PFSK-1 (cell line): Measurements from ENCODE around the gene TMEM100.

ENCODE experiments used
- POLR2AphosphoS5 ChIP-seq: IDR thresholded peaks from 2 replicates; pipeline ENCODE4 v1.6.1; 2012; ENCODE audit warnings: low read depth, mild to moderate bottlenecking, control low read depth, low read length, moderate library complexity
- TF ChIP-seq, protein P1 (sequence below), 2 experiments: IDR thresholded peaks; 2 replicates each; pipeline versions ENCODE4 v1.6.1 to v1.8.0; 2011 to 2012; ENCODE audit warnings: low read depth in 2 of 2, low read length in 2 of 2, control low read depth in 1 of 2, inconsistent platforms in 1 of 2, mild to moderate bottlenecking in 1 of 2, moderate library complexity in 1 of 2; ENCODE audit not compliant: insufficient read depth in 1 of 2

DNA sequence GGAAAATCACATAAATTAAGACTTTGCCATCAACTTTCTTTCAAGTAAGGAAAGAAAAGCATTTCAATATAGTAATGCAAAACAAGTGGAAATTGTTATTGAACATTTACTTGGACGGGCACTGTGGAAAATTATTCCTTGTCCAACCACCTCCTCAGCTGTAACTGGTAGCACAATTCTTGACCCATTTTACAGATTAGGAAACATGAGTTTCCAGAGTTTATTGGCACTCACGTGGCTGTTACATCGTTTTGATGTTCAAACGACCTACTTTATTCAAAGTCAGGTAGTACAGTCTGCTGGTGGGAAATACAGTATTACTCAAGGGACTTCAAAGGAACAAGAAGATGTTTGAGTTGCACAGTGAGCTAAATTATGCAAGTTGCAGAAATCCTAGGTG lies 27.3 kb upstream of the TMEM100 start:
- no peak for TF ChIP-seq POLR2AphosphoS5
- TF ChIP-seq, protein P1, sequence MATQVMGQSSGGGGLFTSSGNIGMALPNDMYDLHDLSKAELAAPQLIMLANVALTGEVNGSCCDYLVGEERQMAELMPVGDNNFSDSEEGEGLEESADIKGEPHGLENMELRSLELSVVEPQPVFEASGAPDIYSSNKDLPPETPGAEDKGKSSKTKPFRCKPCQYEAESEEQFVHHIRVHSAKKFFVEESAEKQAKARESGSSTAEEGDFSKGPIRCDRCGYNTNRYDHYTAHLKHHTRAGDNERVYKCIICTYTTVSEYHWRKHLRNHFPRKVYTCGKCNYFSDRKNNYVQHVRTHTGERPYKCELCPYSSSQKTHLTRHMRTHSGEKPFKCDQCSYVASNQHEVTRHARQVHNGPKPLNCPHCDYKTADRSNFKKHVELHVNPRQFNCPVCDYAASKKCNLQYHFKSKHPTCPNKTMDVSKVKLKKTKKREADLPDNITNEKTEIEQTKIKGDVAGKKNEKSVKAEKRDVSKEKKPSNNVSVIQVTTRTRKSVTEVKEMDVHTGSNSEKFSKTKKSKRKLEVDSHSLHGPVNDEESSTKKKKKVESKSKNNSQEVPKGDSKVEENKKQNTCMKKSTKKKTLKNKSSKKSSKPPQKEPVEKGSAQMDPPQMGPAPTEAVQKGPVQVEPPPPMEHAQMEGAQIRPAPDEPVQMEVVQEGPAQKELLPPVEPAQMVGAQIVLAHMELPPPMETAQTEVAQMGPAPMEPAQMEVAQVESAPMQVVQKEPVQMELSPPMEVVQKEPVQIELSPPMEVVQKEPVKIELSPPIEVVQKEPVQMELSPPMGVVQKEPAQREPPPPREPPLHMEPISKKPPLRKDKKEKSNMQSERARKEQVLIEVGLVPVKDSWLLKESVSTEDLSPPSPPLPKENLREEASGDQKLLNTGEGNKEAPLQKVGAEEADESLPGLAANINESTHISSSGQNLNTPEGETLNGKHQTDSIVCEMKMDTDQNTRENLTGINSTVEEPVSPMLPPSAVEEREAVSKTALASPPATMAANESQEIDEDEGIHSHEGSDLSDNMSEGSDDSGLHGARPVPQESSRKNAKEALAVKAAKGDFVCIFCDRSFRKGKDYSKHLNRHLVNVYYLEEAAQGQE (IDR thresholded peaks at IDR 0.05; ENCODE audit: insufficient read depth in 1 of 2, low read depth in 2 of 2, low read length in 2 of 2): no peak
